GM18858 (cell line): ENCODE measurements around the gene TPSB2.
"Not testable (repeated sequence)": the region's sequence is repeated elsewhere in the genome, so short reads cannot be mapped to it uniquely, and the experiment has no call there.

Experiments
- ATAC-seq: cut with Tn5 transposase; IDR thresholded peaks from one replicate; pipeline ENCODE4 v1.9.1; 2021; ENCODE audit not compliant: unreplicated experiment

TPSB2 gene

GRCh38 chr16:1230084-1230470 is at the start of gene TPSB2:
TPSB2 (minus strand) TSS chr16:1230184; CDS start chr16:1229951, 233 bp downstream.
- not testable (repeated sequence) for ATAC-seq

- no peak for ATAC-seq
Measured at GRCh38 chr16:1279081-1279944, 49.3 kb upstream of the TPSB2 start.

GRCh38 chr16:1278477-1278876 is 48.5 kb upstream of the TPSB2 start:
- no peak for ATAC-seq

GRCh38 chr16:1277617-1278282 is 47.8 kb upstream of the TPSB2 start:
- ATAC-seq, result no peak

GRCh38 chr16:1277151-1277598 is 47.2 kb upstream of the TPSB2 start:
- no peak for ATAC-seq

- ATAC-seq, result no peak
Measured at GRCh38 chr16:1276580-1276878, 46.5 kb upstream of the TPSB2 start.

GRCh38 chr16:1275791-1276579 is 46.0 kb upstream of the TPSB2 start:
- ATAC-seq, result no peak

- no peak for ATAC-seq
Measured at GRCh38 chr16:1274767-1275166, 44.8 kb upstream of the TPSB2 start.

GRCh38 chr16:1273816-1274215 is 43.8 kb upstream of the TPSB2 start:
- ATAC-seq, result no peak

GRCh38 chr16:1272453-1273198 is 42.6 kb upstream of the TPSB2 start:
- no peak for ATAC-seq

- not testable (repeated sequence) for ATAC-seq
Measured at GRCh38 chr16:1271724-1272413, 41.9 kb upstream of the TPSB2 start.

- no peak for ATAC-seq
Measured at GRCh38 chr16:1271380-1271723, 41.4 kb upstream of the TPSB2 start.

GRCh38 chr16:1269418-1269817 is 39.4 kb upstream of the TPSB2 start:
- not testable (repeated sequence) for ATAC-seq

- no peak for ATAC-seq
Measured at GRCh38 chr16:1265826-1266225, 35.8 kb upstream of the TPSB2 start.

- ATAC-seq, result no peak
Measured at GRCh38 chr16:1265090-1265630, 35.2 kb upstream of the TPSB2 start.

GRCh38 chr16:1264345-1265089 is 34.5 kb upstream of the TPSB2 start:
- no peak for ATAC-seq

- no peak for ATAC-seq
Measured at GRCh38 chr16:1263591-1264344, 33.8 kb upstream of the TPSB2 start.

- ATAC-seq, result no peak
Measured at GRCh38 chr16:1262846-1263221, 32.9 kb upstream of the TPSB2 start.
